ENCODE results near the gene KEAP1. TPM values are rescaled to one million over a fixed set of nuclear protein-coding genes. Genes with fewer than 3 reads are reported as not detected.
"Not testable (repeated sequence)": the region's sequence is repeated elsewhere in the genome, so short reads cannot be mapped to it uniquely, and the experiment has no call there.

The KEAP1 gene
- total RNA-seq, 6 experiments from 2014 or later: 58.9 to 77.1 (median 67.2) TPM

DNA sequence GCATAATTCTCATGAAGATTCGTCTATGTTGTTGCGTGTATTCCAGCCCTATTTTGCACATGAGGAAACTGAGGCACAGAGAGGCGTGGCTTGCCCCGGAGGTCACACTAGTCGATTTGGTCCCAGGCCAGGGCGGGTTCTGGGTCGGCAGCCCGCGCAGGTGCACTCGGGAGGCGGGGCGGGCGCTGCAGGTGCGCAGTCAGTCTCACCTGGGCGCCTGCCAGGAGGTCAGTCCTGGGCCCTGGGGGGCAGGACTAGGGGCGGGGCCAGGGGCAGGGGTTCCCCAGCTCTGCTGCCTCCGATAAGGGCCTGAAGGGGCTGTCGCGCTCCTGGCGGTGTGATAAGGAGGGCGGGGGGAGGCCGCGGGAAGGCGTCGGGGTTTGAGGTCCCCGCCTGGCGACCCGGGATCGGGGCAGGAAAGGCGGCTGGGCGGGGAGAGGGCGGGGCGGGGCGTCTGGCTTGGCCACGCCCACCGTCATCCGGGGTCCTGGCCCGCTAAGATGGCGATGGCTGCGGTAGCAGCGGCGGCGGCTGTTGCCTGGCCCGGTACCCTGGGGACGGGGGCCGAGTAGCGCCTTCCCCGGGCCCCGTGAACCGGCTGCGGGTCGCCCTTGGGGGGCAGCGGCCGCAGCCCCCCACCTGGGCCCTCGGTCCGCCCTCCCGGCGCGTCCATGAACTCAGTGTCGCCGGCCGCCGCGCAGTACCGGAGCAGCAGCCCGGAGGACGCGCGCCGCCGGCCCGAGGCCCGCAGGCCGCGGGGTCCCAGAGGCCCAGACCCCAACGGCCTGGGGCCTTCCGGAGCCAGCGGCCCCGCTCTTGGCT, 40.5 kb upstream of the KEAP1 start, which contains the start of gene ATG4D:
TSS of gene ATG4D (plus strand) at position 485 of the 822 bp plus-strand sequence. CDS start at position 672, 187 bp downstream.
- Mint-ChIP-seq H3K9me3 (no peaks in the 10 kb centered on the region), H3K36me3 (ENCODE audit: low read depth) (no peaks in the 10 kb centered on the region; the same call in 1 of the 2 replicates), H3K4me1 (ENCODE audit: low read depth) (peaks cover 8% of the 10 kb centered on the region), H3K27ac (peak within 1 kb of the TSS; percentile 72), H3K4me3 (peak within 1 kb of the TSS; percentile 93), H3K27me3 (ENCODE audit: insufficient read depth) (peaks cover 5% of the 10 kb centered on the region)
- peak; percentile 24 for DNase-seq
- TF ChIP-seq, protein P1, sequence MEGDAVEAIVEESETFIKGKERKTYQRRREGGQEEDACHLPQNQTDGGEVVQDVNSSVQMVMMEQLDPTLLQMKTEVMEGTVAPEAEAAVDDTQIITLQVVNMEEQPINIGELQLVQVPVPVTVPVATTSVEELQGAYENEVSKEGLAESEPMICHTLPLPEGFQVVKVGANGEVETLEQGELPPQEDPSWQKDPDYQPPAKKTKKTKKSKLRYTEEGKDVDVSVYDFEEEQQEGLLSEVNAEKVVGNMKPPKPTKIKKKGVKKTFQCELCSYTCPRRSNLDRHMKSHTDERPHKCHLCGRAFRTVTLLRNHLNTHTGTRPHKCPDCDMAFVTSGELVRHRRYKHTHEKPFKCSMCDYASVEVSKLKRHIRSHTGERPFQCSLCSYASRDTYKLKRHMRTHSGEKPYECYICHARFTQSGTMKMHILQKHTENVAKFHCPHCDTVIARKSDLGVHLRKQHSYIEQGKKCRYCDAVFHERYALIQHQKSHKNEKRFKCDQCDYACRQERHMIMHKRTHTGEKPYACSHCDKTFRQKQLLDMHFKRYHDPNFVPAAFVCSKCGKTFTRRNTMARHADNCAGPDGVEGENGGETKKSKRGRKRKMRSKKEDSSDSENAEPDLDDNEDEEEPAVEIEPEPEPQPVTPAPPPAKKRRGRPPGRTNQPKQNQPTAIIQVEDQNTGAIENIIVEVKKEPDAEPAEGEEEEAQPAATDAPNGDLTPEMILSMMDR (IDR thresholded peaks at IDR 0.05): no peak; the same call in 1 of the 2 replicates

DNA sequence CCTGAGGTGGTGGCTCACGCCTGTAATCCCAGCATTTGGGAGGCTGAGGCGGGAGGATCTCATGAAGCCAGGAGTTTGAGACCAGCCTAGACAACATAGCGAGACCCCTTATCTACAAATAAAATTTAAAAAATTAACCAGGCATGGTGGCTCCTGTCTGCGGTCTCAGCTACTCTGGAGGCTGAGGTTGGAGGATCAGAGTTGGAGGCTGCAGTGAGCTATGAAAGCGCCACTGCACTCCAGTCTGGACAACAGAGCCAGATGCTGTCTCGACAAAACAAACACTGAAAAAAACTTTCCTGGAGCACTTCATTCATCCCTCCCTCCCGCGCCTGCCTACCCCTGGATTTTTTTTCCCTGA, 39.9 kb upstream of the KEAP1 start:
- no peaks in the 10 kb centered on the region for H3K9me3 Mint-ChIP-seq
- H3K27me3 Mint-ChIP-seq (ENCODE audit: insufficient read depth): peaks cover 5% of the 10 kb centered on the region
- no peaks in the 10 kb centered on the region for H3K36me3 Mint-ChIP-seq (ENCODE audit: low read depth)
- H3K4me3 Mint-ChIP-seq: peak overlapping the region; percentile 74
- TF ChIP-seq, protein P1 (IDR thresholded peaks at IDR 0.05): no peak
- peak overlapping the region; percentile 48; the same call in 1 of the 2 replicates for H3K27ac Mint-ChIP-seq
- peaks cover 8% of the 10 kb centered on the region for H3K4me1 Mint-ChIP-seq (ENCODE audit: low read depth)
- no peak for DNase-seq

DNA sequence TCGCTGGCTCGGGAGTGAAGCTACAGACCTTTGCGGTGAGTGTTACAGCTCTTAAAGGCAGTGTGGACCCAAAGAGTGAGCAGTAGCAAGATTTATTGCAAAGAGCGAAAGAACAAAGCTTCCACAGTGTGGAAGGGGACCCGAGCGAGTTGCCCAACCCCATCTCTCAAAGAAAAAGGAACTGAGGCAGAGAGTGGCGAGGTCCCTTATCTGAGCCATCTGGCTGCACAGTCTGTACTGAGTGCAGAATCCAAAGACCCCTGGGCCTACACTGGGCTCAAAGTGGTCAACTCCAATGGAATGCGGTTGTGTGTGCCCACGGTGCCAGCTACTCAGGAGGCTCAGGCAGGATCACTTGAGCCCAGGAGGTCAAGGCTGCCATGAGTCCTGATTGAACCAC, 35.9 kb upstream of the KEAP1 start:
- H3K36me3 Mint-ChIP-seq (ENCODE audit: low read depth); DNase-seq; H3K4me1 Mint-ChIP-seq (ENCODE audit: low read depth); H3K4me3 Mint-ChIP-seq; H3K9me3 Mint-ChIP-seq; H3K27ac Mint-ChIP-seq: not testable (repeated sequence)
- H3K27me3 Mint-ChIP-seq (ENCODE audit: insufficient read depth): peaks cover 10% of the 10 kb centered on the region

DNA sequence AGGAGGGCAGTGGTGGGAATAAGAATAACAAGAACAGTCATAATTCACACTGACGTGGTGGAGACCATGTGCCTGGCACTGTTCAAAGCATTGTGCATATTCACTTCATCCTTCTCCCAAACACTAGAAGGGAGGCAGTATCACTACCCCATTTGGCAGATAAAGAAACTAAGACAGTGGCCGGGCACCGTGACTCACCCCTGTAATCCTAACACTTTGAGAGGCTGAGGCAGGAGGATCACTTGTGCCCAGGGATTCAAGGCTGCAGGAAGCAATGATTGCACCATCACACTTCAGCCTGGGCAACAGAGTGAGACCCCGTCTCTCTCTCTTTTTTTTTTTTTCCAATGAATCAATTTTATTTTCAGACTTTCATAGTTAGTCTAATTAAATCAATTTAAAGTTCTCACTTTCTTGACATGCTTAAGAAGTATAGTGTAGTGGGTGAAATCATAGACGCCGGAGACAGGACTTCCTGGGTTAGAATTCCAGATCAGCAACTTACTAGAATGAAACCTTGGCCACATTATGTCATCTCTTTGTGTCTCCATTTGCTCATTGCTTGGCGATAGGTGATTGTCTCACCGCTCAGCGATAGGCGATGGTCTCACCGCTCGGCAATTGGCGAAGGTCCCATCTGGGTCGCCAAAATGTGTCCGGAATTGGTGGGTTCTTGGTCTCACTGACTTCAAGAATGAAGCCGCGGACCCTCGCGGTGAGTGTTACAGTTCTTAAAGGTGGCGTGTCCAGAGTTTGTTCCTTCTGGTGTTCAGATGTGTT, 35.2 kb upstream of the KEAP1 start:
- Mint-ChIP-seq H3K4me3 (no peak overlapping the region), H3K9me3 (no peaks in the 10 kb centered on the region)

GRCh38 chr19:10537668-10538067, 34.5 kb upstream of the KEAP1 start:
- H3K27me3 Mint-ChIP-seq (ENCODE audit: insufficient read depth): peaks cover 10% of the 10 kb centered on the region
- no peaks in the 10 kb centered on the region for H3K36me3 Mint-ChIP-seq (ENCODE audit: low read depth)
- H3K4me1 Mint-ChIP-seq (ENCODE audit: low read depth): peaks cover 11% of the 10 kb centered on the region
- TF ChIP-seq, protein P1 (IDR thresholded peaks at IDR 0.05): no peak
- H3K9me3 Mint-ChIP-seq: no peaks in the 10 kb centered on the region
- no peak for DNase-seq
- no peak overlapping the region for H3K4me3 Mint-ChIP-seq
- no peak overlapping the region for H3K27ac Mint-ChIP-seq

More for the DNA sequence above, 35.2 kb upstream of the KEAP1 start:
- DNase-seq: no peak
- H3K27ac Mint-ChIP-seq: no peak overlapping the region
- peaks cover 10% of the 10 kb centered on the region for H3K27me3 Mint-ChIP-seq (ENCODE audit: insufficient read depth)
- TF ChIP-seq, protein P1 (IDR thresholded peaks at IDR 0.05): no peak
- peaks cover 8% of the 10 kb centered on the region for H3K4me1 Mint-ChIP-seq (ENCODE audit: low read depth)
- no peaks in the 10 kb centered on the region for H3K36me3 Mint-ChIP-seq (ENCODE audit: low read depth)
